Measurements from ENCODE around the gene MACROD2. TPM values are rescaled to one million over a fixed set of nuclear protein-coding genes. Genes with fewer than 3 reads are reported as not detected.

The MACROD2 gene
- polyA plus RNA-seq, 1 donor from 2014 or later = 23.2 TPM

DNA sequence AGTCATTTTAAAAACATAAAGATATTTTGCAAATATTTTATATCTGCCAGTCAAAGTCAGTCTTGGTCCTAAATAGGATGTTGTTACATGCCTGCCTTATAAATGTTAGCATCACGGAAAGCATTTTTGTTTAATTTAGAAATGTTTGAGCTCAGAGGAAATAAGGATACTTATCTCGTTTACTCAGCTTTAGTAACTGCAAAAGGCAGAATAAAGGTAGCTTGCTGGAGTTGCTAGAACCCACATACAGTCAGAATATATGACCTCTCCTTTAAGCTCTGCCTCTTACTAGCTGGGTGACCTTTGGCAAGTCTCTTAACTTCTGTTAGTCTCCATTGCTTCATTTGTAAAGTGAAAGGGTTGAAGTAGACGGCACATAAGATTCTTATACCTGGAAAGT is 1710.7 kb downstream of the MACROD2 start:
- Histone ChIP-seq H3K27me3 (ENCODE audit: insufficient read depth, low read depth, low read length) (no peaks in the 10 kb centered on the region), H3K4me3 (ENCODE audit: low read length) (no peak overlapping the region), H3K36me3 (ENCODE audit: insufficient read depth, low read length) (no peaks in the 10 kb centered on the region), H3K79me2 (replicated peaks; ENCODE audit: insufficient read depth, low read length) (no peaks in the 10 kb centered on the region), H3K4me2 (ENCODE audit: low read length) (no peak overlapping the region), H2AFZ (ENCODE audit: low read depth, low read length) (no peak overlapping the region), H3K9me2 (ENCODE audit: insufficient read depth, low read length) (no peaks in the 10 kb centered on the region), H3K9me3 (ENCODE audit: low read length) (no peaks in the 10 kb centered on the region), H3K9ac (ENCODE audit: low read length) (no peak overlapping the region), H4K20me1 (ENCODE audit: insufficient read depth) (no peaks in the 10 kb centered on the region), H3F3A (ENCODE audit: insufficient read depth, low read length, poor library complexity, severe bottlenecking) (no peaks in the 10 kb centered on the region), H3K27ac (ENCODE audit: low read length) (no peak overlapping the region)
- TF ChIP-seq REST (IDR thresholded peaks at IDR 0.05; ENCODE audit: borderline replicate concordance) (no peak), SMC3 (conservative IDR thresholded peaks at IDR 0.05; ENCODE audit: poor library complexity) (no peak), EZH2 (IDR thresholded peaks at IDR 0.05; ENCODE audit: borderline replicate concordance, insufficient read depth, low read length, poor library complexity, severe bottlenecking) (no peak), EP300 (conservative IDR thresholded peaks at IDR 0.05; ENCODE audit: poor library complexity, severe bottlenecking) (no peak), TAF1 (IDR thresholded peaks at IDR 0.05; ENCODE audit: low read depth) (no peak), POLR2AphosphoS5 (IDR thresholded peaks at IDR 0.05) (no peak), MXI1 (conservative IDR thresholded peaks at IDR 0.05; ENCODE audit: poor library complexity, severe bottlenecking) (no peak), RAD21 (conservative IDR thresholded peaks at IDR 0.05) (no peak)
- TF ChIP-seq, protein P1, sequence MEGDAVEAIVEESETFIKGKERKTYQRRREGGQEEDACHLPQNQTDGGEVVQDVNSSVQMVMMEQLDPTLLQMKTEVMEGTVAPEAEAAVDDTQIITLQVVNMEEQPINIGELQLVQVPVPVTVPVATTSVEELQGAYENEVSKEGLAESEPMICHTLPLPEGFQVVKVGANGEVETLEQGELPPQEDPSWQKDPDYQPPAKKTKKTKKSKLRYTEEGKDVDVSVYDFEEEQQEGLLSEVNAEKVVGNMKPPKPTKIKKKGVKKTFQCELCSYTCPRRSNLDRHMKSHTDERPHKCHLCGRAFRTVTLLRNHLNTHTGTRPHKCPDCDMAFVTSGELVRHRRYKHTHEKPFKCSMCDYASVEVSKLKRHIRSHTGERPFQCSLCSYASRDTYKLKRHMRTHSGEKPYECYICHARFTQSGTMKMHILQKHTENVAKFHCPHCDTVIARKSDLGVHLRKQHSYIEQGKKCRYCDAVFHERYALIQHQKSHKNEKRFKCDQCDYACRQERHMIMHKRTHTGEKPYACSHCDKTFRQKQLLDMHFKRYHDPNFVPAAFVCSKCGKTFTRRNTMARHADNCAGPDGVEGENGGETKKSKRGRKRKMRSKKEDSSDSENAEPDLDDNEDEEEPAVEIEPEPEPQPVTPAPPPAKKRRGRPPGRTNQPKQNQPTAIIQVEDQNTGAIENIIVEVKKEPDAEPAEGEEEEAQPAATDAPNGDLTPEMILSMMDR (IDR thresholded peaks at IDR 0.05; ENCODE audit: poor library complexity, severe bottlenecking) = no peak

GRCh38 chr20:15706719-15707118 is 1711.4 kb downstream of the MACROD2 start:
- Histone ChIP-seq H3K9me2 (ENCODE audit: insufficient read depth, low read length) (no peaks in the 10 kb centered on the region), H3K4me3 (ENCODE audit: low read length) (no peak overlapping the region), H3K79me2 (replicated peaks; ENCODE audit: insufficient read depth, low read length) (no peaks in the 10 kb centered on the region), H3K9me3 (ENCODE audit: low read length) (no peaks in the 10 kb centered on the region), H3F3A (ENCODE audit: insufficient read depth, low read length, poor library complexity, severe bottlenecking) (no peaks in the 10 kb centered on the region), H3K27me3 (ENCODE audit: insufficient read depth, low read depth, low read length) (no peaks in the 10 kb centered on the region), H3K36me3 (ENCODE audit: insufficient read depth, low read length) (no peaks in the 10 kb centered on the region), H3K4me2 (ENCODE audit: low read length) (no peak overlapping the region), H3K27ac (ENCODE audit: low read length) (no peak overlapping the region), H4K20me1 (ENCODE audit: insufficient read depth) (no peaks in the 10 kb centered on the region), H2AFZ (ENCODE audit: low read depth, low read length) (no peak overlapping the region), H3K9ac (ENCODE audit: low read length) (no peak overlapping the region)
- TF ChIP-seq EZH2 (IDR thresholded peaks at IDR 0.05; ENCODE audit: borderline replicate concordance, insufficient read depth, low read length, poor library complexity, severe bottlenecking) (no peak), REST (IDR thresholded peaks at IDR 0.05; ENCODE audit: borderline replicate concordance) (no peak), POLR2AphosphoS5 (IDR thresholded peaks at IDR 0.05) (no peak), EP300 (conservative IDR thresholded peaks at IDR 0.05; ENCODE audit: poor library complexity, severe bottlenecking) (no peak), RAD21 (conservative IDR thresholded peaks at IDR 0.05) (no peak), SMC3 (conservative IDR thresholded peaks at IDR 0.05; ENCODE audit: poor library complexity) (no peak), TAF1 (IDR thresholded peaks at IDR 0.05; ENCODE audit: low read depth) (no peak), MXI1 (conservative IDR thresholded peaks at IDR 0.05; ENCODE audit: poor library complexity, severe bottlenecking) (no peak)
- TF ChIP-seq, protein P1 (IDR thresholded peaks at IDR 0.05; ENCODE audit: poor library complexity, severe bottlenecking) = no peak
